Measurements from ENCODE around the gene AATF. TPM values are rescaled to one million over a fixed set of nuclear protein-coding genes. Genes with fewer than 3 reads are reported as not detected.

The AATF gene
- total RNA-seq, 1 donor from 2014 or later = 25.0 TPM

- Mint-ChIP-seq H3K4me1 (ENCODE audit: unreplicated experiment) (no peaks in the 10 kb centered on the region), H3K36me3 (ENCODE audit: low read depth, unreplicated experiment) (no peaks in the 10 kb centered on the region), H3K27me3 (ENCODE audit: unreplicated experiment) (peaks cover 2% of the 10 kb centered on the region), H3K27ac (ENCODE audit: unreplicated experiment) (no peak overlapping the region), H3K4me3 (ENCODE audit: unreplicated experiment) (no peak overlapping the region), H3K9me3 (ENCODE audit: unreplicated experiment) (no peaks in the 10 kb centered on the region)
- DNase-seq (ENCODE audit: low spot score) = no peak
- no peak for TF ChIP-seq CTCF (IDR thresholded peaks at IDR 0.05; ENCODE audit: unreplicated experiment)
These were observed 82.8 kb downstream of the AATF start for GRCh38 chr17:37031493-37032083.

- DNase-seq (ENCODE audit: low spot score) = no peak
- no peaks in the 10 kb centered on the region for H3K27me3 Mint-ChIP-seq (ENCODE audit: unreplicated experiment)
- no peak overlapping the region for H3K4me3 Mint-ChIP-seq (ENCODE audit: unreplicated experiment)
These were observed 88.9 kb downstream of the AATF start for GRCh38 chr17:37037590-37038155.

GRCh38 chr17:37039269-37039668 is 90.5 kb downstream of the AATF start:
- no peaks in the 10 kb centered on the region for H3K9me3 Mint-ChIP-seq (ENCODE audit: unreplicated experiment)
- H3K27ac Mint-ChIP-seq (ENCODE audit: unreplicated experiment) = no peak overlapping the region
- H3K4me3 Mint-ChIP-seq (ENCODE audit: unreplicated experiment) = no peak overlapping the region
- DNase-seq (ENCODE audit: low spot score) = no peak
- no peaks in the 10 kb centered on the region for H3K27me3 Mint-ChIP-seq (ENCODE audit: unreplicated experiment)
- H3K4me1 Mint-ChIP-seq (ENCODE audit: unreplicated experiment) = peaks cover 4% of the 10 kb centered on the region
- H3K36me3 Mint-ChIP-seq (ENCODE audit: low read depth, unreplicated experiment) = no peaks in the 10 kb centered on the region
- TF ChIP-seq CTCF (IDR thresholded peaks at IDR 0.05; ENCODE audit: unreplicated experiment) = no peak

More at GRCh38 chr17:37037590-37038155, 88.9 kb downstream of the AATF start:
- Mint-ChIP-seq H3K36me3 (ENCODE audit: low read depth, unreplicated experiment) (no peaks in the 10 kb centered on the region), H3K9me3 (ENCODE audit: unreplicated experiment) (no peaks in the 10 kb centered on the region), H3K27ac (ENCODE audit: unreplicated experiment) (no peak overlapping the region), H3K4me1 (ENCODE audit: unreplicated experiment) (no peaks in the 10 kb centered on the region)
- no peak for TF ChIP-seq CTCF (IDR thresholded peaks at IDR 0.05; ENCODE audit: unreplicated experiment)

GRCh38 chr17:37041932-37042331 is 93.2 kb downstream of the AATF start:
- no peak overlapping the region for H3K27ac Mint-ChIP-seq (ENCODE audit: unreplicated experiment)
- peaks cover 1% of the 10 kb centered on the region for H3K27me3 Mint-ChIP-seq (ENCODE audit: unreplicated experiment)
- no peak for TF ChIP-seq CTCF (IDR thresholded peaks at IDR 0.05; ENCODE audit: unreplicated experiment)
- no peak for DNase-seq (ENCODE audit: low spot score)
- peaks cover 10% of the 10 kb centered on the region for H3K4me1 Mint-ChIP-seq (ENCODE audit: unreplicated experiment)
- H3K9me3 Mint-ChIP-seq (ENCODE audit: unreplicated experiment) = no peaks in the 10 kb centered on the region
- no peaks in the 10 kb centered on the region for H3K36me3 Mint-ChIP-seq (ENCODE audit: low read depth, unreplicated experiment)
- H3K4me3 Mint-ChIP-seq (ENCODE audit: unreplicated experiment) = no peak overlapping the region

- Mint-ChIP-seq H3K4me1 (ENCODE audit: unreplicated experiment) (peaks cover 12% of the 10 kb centered on the region), H3K36me3 (ENCODE audit: low read depth, unreplicated experiment) (no peaks in the 10 kb centered on the region), H3K9me3 (ENCODE audit: unreplicated experiment) (no peaks in the 10 kb centered on the region), H3K27me3 (ENCODE audit: unreplicated experiment) (peaks cover 1% of the 10 kb centered on the region), H3K27ac (ENCODE audit: unreplicated experiment) (no peak overlapping the region), H3K4me3 (ENCODE audit: unreplicated experiment) (no peak overlapping the region)
- no peak for DNase-seq (ENCODE audit: low spot score)
- no peak for TF ChIP-seq CTCF (IDR thresholded peaks at IDR 0.05; ENCODE audit: unreplicated experiment)
These were observed 94.4 kb downstream of the AATF start for GRCh38 chr17:37043201-37043600.
